Gastrocnemius medialis (tissue), 4 donors: ENCODE results near the gene PPP4R3B. TPM values are rescaled to one million over a fixed set of nuclear protein-coding genes. Genes with fewer than 3 reads are reported as not detected.

Experiments
- ATAC-seq, 2 donors: fragments of 150-250 bp; one replicate each; pipeline ENCODE4 v1.9.1; 2016
- DNase-seq, 2 donors: peaks; one replicate each; pipeline ENCODE4 v3.0.0-alpha.2; 2019
- H3K27ac ChIP-seq, 4 donors: fragments of 200-600 bp; sonication (generic); 1 replicate in 1 of 4; 2 replicates in 3 of 4; pipeline ENCODE4 v1.5.1; 2016 to 2018; ENCODE audit warnings: mild to moderate bottlenecking in 2 of 4, moderate library complexity in 1 of 4
- H3K27me3 ChIP-seq, 3 donors: fragments of 200-600 bp; sonication (generic) in 2 of 3; 1 replicate in 1 of 3; 2 replicates in 2 of 3; pipeline versions ENCODE4 v1.5.1 to v1.6.0; 2016 to 2019; ENCODE audit warnings: mild to moderate bottlenecking in 1 of 3, moderate library complexity in 1 of 3
- H3K36me3 ChIP-seq, 2 donors: fragments of 200-600 bp; sonication (generic) in 1 of 2; one replicate each; pipeline ENCODE4 v1.5.1; 2017 to 2018
- H3K4me1 ChIP-seq, 2 donors: fragments of 200-600 bp; sonication (generic) in 1 of 2; one replicate each; pipeline ENCODE4 v1.5.1; 2016 to 2017; ENCODE audit warnings: mild to moderate bottlenecking in 2 of 2
- H3K4me3 ChIP-seq, 4 donors: fragments of 200-600 bp; sonication (generic) in 3 of 4; 1 replicate in 1 of 4; 2 replicates in 3 of 4; pipeline ENCODE4 v1.5.1; 2016 to 2019; ENCODE audit warnings: mild to moderate bottlenecking in 2 of 4
- H3K9me3 ChIP-seq, 3 donors: fragments of 200-600 bp; sonication (generic) in 2 of 3; 1 replicate in 1 of 3; 2 replicates in 2 of 3; pipeline ENCODE4 v1.5.1; 2016 to 2019
- POLR2A ChIP-seq, 2 donors: fragments of 450-650 bp; IDR thresholded peaks; one replicate each; pipeline ENCODE4 v1.6.1; 2017; ENCODE audit warnings: antibody characterized with exemption in 2 of 2, mild to moderate bottlenecking in 2 of 2, moderate library complexity in 2 of 2
- in situ Hi-C, 4 donors: fragments of 200-750 bp; cut with MboI; loops; one replicate each; pipeline versions ENCODE4 v1.15.0 to v1.8.0; 2017; ENCODE audit warnings: low sequenced_read_pairs in 4 of 4
- intact Hi-C: fragments of 100-400 bp; cut with DNase I; formaldehyde crosslinking; loops from one replicate; pipeline ENCODE4 v1.15.1; 2023; ENCODE audit warnings: low total_unique reads
- total RNA-seq, 4 donors: library from RNA; depleted of rRNA; stranded (reverse); fragments of >200 nt; gene quantifications; one replicate each; pipeline versions ENCODE4 v1.1.0 to v1.2.3, GENCODE V29; 2016
- TF ChIP-seq, protein P1 (sequence below), 5 experiments: fragments of 450-650 bp in 3 of 5; fragments of 200-600 bp in 2 of 5; sonication (generic) in 2 of 5; IDR thresholded peaks in 4 of 5; conservative IDR thresholded peaks in 1 of 5; 1 replicate in 4 of 5; 2 replicates in 1 of 5; pipeline ENCODE4 v1.5.1; 2016 to 2019; ENCODE audit warnings: antibody characterized with exemption in 5 of 5, mild to moderate bottlenecking in 3 of 5, moderate library complexity in 3 of 5

Gene PPP4R3B
- total RNA-seq, 4 donors from 2014 or later: 20.6 to 30.3 (median 25.4) TPM

DNA sequence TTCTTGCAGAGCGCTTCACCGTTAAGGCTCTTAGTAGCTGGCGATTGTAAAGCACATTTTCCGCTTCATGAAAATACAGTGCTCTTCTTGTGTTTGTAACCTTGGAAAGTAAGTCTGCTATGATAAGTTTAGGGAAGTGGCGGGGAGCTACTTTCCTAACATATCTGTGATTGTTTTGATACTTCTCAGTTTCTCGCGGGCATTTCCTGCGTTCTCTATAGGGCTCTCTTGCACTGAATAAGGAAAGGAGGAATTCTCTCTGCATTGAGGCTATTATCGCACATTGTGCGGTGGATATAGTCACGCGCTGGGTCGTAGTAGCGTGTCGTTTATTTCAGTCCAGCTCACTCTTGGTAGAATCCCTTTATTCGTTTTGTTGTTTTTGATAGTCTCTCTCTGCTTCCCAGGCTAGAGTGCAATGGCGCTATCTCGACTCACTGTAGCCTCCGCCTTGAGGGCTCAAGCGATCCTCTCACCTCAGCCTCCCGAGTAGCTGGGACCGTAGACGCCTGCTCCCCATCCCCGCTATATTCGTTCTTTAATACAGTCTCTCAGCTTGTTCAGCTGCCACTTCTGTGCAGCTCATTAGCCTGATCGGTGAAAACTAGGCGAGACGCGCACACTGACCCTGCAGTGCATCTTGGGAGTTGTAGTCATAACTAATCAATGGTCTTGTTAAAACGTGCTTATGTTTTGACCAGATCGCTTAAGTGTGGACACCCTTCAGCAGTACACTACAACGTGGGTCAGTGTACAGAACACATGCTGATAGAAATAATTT is 1.0 kb upstream of the PPP4R3B start:
- intact Hi-C loops: loop anchor here (1.0 to 10.0 kb wide), 3 partner anchors 36 to 606 kb away; partner anchors contain the start of genes CLHC1 and RPS27A
- in situ Hi-C loops: no loop called here
- Histone ChIP-seq H3K36me3 (peaks cover 0 to 14% of the 10 kb centered on the region in 2 donors), H3K4me3 (peak overlapping the region; percentile 85 to 99 (median 90)), H3K27ac (peak overlapping the region; percentile 90 to 98 (median 95)), H3K27me3 (no peaks in the 10 kb centered on the region), H3K9me3 (no peaks in the 10 kb centered on the region), H3K4me1 (peaks cover 28 to 41% of the 10 kb centered on the region in 2 donors)
- peak; percentile 38 to 45 for DNase-seq
- peak; percentile 12 to 38 for ATAC-seq
- TF ChIP-seq, protein P1, sequence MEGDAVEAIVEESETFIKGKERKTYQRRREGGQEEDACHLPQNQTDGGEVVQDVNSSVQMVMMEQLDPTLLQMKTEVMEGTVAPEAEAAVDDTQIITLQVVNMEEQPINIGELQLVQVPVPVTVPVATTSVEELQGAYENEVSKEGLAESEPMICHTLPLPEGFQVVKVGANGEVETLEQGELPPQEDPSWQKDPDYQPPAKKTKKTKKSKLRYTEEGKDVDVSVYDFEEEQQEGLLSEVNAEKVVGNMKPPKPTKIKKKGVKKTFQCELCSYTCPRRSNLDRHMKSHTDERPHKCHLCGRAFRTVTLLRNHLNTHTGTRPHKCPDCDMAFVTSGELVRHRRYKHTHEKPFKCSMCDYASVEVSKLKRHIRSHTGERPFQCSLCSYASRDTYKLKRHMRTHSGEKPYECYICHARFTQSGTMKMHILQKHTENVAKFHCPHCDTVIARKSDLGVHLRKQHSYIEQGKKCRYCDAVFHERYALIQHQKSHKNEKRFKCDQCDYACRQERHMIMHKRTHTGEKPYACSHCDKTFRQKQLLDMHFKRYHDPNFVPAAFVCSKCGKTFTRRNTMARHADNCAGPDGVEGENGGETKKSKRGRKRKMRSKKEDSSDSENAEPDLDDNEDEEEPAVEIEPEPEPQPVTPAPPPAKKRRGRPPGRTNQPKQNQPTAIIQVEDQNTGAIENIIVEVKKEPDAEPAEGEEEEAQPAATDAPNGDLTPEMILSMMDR (IDR thresholded peaks at IDR 0.05 in 4 of 5, conservative IDR thresholded peaks at IDR 0.05 in 1 of 5): no peak
- TF ChIP-seq POLR2A (IDR thresholded peaks at IDR 0.05): no peak

DNA sequence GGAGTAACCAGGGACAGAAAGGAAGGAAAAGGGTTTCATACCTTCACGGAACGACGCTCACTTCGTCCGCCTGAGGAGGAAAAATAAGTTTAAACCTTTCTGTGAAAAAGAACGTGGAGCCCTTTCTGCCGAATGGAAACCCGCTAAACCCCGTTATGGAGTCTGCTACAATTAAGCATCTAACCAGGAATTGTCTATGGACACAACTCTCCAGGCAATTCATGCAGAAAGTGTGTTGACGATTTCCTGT is 528 bp upstream of the PPP4R3B start:
- H3K4me3 ChIP-seq: peak overlapping the region; percentile 85 to 99 (median 90)
- no peak for DNase-seq
- H3K27me3 ChIP-seq: no peaks in the 10 kb centered on the region
- intact Hi-C loops: loop anchor here (1.0 to 10.0 kb wide), 3 partner anchors 36 to 606 kb away; partner anchors contain the start of genes CLHC1 and RPS27A
- H3K4me1 ChIP-seq: peaks cover 28 to 44% of the 10 kb centered on the region in 2 donors
- no peak for ATAC-seq
- H3K36me3 ChIP-seq: peaks cover 0 to 14% of the 10 kb centered on the region in 2 donors
- TF ChIP-seq, protein P1 (IDR thresholded peaks at IDR 0.05 in 4 of 5, conservative IDR thresholded peaks at IDR 0.05 in 1 of 5): no peak
- TF ChIP-seq POLR2A (IDR thresholded peaks at IDR 0.05): no peak
- H3K27ac ChIP-seq: peak overlapping the region; percentile 90 to 98 (median 95)
- H3K9me3 ChIP-seq: no peaks in the 10 kb centered on the region
- in situ Hi-C loops: no loop called here

DNA sequence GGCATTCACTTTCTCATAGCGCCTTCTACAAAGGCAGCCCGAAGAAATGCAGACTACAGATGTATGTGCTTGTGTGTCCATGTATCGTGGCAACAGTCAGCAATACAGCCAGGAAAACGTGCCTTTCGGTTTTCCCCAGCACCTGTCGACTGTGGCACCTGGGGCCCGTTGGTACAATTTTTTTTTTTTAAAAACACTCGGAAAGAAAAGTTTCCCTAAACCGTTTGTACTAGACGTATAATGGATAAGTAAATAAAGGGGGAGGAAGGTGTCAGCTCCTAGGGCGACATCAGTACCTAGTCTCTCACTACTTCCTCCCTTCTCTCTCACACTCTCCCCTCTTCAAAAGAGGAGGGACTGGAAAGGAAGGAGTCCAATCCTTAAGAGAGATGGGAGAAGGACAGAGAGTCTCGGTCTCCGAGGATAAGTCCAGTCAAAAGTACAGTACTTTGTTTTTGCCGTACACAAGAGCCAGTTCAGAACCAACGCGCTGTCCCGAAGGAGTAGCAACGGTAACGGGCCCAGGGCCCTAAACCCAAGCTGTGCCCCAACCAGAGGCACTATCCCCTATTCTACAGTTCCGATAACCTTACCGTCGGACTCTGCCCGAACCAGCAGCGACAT is 759 bp downstream of the PPP4R3B start:
- Histone ChIP-seq H3K9me3 (no peaks in the 10 kb centered on the region), H3K27me3 (no peaks in the 10 kb centered on the region), H3K4me1 (peaks cover 28 to 44% of the 10 kb centered on the region in 2 donors), H3K4me3 (peak overlapping the region; percentile 85 to 99 (median 94)), H3K36me3 (peaks cover 0 to 22% of the 10 kb centered on the region in 2 donors), H3K27ac (peak overlapping the region; percentile 90 to 100 (median 96))
- in situ Hi-C loops (no loop called here), intact Hi-C loops (loop anchor here (1.0 to 10.0 kb wide), 5 partner anchors 76 to 604 kb away; partner anchors contain the start of genes CCDC88A, CFAP36, CLHC1 and PNPT1)
- ATAC-seq (peak; percentile 48 to 56), DNase-seq (peak; percentile 45 to 61)
- TF ChIP-seq, protein P1 (IDR thresholded peaks at IDR 0.05 in 4 of 5, conservative IDR thresholded peaks at IDR 0.05 in 1 of 5): no peak
- no peak for TF ChIP-seq POLR2A (IDR thresholded peaks at IDR 0.05)

DNA sequence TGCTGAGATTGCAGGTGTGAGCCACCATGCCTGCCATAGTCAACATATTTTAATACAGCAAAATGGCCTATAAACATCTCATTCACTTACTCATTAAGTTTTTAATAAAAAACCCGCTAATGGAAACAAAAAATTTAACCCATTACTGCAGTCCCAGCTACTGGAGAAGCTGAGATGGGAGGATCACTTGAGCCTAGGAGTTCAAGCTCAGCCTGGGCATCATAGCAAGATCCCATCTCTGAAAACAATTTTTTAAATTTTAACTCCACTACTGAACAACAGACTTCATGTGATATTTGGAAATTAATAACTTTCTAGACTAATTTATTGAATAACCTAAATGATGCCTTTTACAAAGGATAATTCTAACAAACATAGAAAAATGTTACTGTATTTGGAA is 5.4 kb downstream of the PPP4R3B start:
- intact Hi-C loops (loop anchor here (10.0 kb wide), 1 partner anchor 377 kb away; the partner anchor contains the start of genes CLHC1 and RPS27A), in situ Hi-C loops (no loop called here)
- H3K4me1 ChIP-seq: peaks cover 17 to 28% of the 10 kb centered on the region in 2 donors
- TF ChIP-seq POLR2A (IDR thresholded peaks at IDR 0.05): no peak
- TF ChIP-seq, protein P1 (IDR thresholded peaks at IDR 0.05 in 4 of 5, conservative IDR thresholded peaks at IDR 0.05 in 1 of 5): no peak
- DNase-seq: no peak
- peaks cover 0 to 24% of the 10 kb centered on the region in 2 donors for H3K36me3 ChIP-seq
- H3K27ac ChIP-seq: no peak overlapping the region
- no peaks in the 10 kb centered on the region for H3K9me3 ChIP-seq
- H3K4me3 ChIP-seq: no peak overlapping the region
- no peak for ATAC-seq
- H3K27me3 ChIP-seq: no peaks in the 10 kb centered on the region
